Measurements from ENCODE around the gene NCF1. TPM values are rescaled to one million over a fixed set of nuclear protein-coding genes. Genes with fewer than 3 reads are reported as not detected.

Gene NCF1
- total and polyA plus RNA-seq, 12 donors: 1.0 to 19.4 (median 1.8) TPM

Other genes with a start within 250 kb of the NCF1 start
- gene GTF2I, start 116.3 kb upstream of the NCF1 start, total RNA-seq: 100 to 1,000 TPM; 100 to 152 (median 119) TPM
- gene GTF2I, start 116.3 kb upstream of the NCF1 start, polyA plus RNA-seq: 10 to 100 TPM; 18.9 to 31.4 TPM
- 10 to 100 TPM; 12.4 to 26.1 (median 17.7) TPM for gene GTF2IRD2, start 77.6 kb downstream of the NCF1 start, total RNA-seq
- 10 to 100 TPM; 10.1 to 24.4 TPM for gene GTF2IRD2, start 77.6 kb downstream of the NCF1 start, polyA plus RNA-seq
- gene CASTOR2, start 190.7 kb downstream of the NCF1 start, total RNA-seq: 10 to 100 TPM; 13.2 to 51.1 (median 25.3) TPM
- 1 to 10 TPM; 1.1 to 2.3 TPM for gene CASTOR2, start 190.7 kb downstream of the NCF1 start, polyA plus RNA-seq